Measurements from ENCODE around the gene OSTF1.
A peak's percentile ranks its signal among the peaks of the same experiment; 100 is the strongest.

Gene OSTF1

DNA sequence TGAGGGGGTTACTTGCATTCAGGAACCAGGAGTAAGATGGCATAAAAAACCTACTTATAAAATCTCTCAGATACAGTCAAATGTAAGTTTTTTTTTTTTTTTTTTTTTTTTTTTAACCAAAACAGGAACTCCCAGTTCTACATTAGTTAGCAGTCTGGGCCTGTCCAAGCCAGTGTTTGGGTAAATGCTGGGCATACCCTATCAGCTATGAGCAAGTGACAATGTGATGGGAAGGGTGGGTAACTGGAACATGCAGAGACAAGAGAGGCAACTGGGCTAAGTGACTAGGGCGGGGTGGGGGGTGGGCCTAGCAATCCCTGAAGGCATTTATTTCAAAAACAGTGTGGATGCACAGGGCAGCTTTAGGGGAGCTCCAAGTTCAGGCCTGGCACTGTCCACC is 2.7 kb upstream of the OSTF1 start:
- DNase-seq, result no peak

DNA sequence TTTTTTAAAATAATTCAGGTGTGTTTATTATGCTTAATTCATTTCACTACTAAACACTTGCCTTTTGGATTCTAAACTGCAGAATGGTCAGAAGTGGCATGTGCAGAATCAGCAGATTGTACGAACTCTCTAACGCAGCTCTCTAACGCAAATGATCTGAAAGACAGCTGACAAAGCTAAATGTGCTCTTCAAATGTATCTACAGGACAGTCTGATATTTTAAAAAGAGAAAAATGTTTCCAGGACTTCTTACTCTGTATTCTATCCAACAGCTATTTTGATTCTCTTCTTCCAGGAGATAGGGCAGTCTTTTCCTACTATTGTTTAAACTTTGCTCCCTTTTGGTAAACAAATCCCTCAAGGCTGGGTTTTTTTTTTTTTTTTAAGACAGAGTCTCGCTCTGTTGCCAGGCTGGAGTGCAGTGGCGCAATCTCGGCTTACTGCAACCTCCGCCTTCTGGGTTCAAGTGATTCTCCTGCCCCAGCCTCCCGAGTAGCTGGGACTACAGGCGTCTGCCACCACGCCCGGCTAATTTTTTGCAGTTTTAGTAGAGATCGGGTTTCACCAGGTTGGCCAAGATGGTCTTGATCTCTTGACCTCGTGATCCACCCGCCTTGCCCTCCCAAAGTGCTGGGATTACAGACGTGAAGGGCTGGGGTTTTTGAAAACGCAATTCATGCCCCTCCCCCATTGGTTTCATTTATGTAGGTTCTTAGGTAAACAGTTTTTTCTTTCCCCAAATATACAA is 1.6 kb upstream of the OSTF1 start:
- DNase-seq, result no peak

DNA sequence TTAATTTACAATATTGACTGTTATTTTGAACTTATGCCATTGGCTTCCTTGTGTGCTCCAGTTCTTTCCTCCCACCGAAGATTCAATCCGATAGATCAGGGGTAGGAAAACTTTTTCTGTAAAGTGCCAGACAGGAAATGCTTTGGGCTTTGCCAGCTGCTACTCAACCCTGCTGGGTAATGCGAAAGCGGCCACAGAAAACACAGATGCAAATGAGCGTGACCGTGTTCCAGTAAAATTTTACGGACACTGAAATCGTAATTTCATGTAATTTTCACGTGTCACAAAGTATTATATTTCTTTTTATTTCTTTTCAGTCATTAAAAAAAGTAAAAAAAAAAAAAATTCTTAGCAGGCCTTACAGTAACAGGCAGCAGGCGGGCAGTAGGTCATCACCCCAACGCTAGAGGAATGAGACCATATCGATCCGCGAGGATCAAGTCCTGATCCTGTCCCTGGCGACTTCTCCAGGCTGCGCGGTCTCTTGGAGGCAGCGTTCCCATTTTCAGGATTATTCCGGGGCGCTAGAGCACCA is 958 bp upstream of the OSTF1 start:
- DNase-seq, result peak in 2 of 3 experiments; percentile 43 to 72

DNA sequence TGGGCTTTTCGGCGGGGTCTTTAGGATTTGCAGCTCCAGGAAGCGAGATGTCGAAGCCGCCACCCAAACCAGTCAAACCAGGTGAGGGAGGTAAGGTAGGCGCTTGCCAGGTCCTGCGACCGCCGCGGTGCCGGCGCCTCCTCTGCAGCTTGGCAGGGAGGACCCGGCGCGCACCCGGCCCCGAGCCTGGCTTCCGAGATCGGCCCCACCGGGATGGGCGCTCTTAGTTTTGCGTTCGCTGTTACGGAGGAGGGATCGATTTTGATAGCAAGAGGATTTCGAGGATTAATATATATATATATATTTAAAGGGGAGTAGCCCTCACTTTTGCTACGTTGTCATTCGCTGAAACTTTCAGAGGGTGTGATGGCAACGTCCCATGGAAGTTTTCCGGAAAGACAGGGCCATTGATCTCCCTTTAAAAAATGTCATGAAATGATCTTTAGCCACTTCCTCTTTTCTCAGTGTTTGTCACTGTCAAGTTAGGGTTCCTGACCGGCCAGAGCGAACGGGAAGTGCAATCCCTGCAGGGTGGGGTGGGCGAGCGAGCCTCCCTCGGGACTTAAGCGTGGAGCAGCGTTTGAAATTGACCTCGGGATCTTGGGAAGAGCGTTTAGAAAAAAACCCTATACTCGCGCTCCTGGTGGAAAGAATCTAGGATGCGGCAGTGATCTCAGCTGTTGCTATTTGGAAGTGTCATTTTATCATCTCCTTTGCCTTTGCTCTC is 495 bp downstream of the OSTF1 start:
- peak; percentile 57 to 67 (median 60) for DNase-seq

DNA sequence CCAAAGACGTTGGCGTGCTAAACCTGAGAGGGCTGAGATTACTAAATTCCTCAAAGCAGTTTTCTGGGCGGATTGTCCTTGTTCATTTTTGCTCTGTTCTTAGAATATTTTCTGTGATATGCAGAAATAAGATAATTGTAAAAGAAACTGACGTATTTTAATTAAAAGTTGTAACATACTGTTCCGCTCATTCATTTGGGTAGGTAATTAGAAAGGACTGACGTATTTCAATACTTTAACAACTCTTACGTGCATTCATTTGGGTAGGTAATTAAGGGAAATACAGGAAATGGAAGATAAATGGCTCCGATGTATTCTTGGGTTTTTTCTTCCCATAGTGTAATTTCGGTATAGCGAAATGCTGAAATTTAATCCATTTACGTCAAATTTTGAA is 1.1 kb downstream of the OSTF1 start:
- no peak for DNase-seq

DNA sequence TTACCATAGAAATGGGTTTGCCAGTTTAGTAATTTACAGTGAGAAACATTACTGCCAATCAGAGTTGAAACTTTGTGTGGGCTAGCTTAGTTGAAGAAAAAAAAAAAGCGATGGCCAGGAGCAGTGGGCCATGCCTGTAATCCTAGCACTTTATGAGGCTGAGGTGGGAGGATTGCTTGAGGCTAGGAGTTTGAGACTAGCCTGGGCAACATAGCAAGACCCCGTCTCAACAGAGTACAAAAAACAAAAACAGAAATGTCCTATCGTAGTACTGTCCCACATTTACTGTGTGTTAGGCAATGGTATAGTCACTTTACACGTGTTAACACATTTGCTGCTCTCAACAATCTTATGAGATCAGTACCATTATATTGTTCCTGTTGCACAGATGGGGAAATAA is 2.3 kb downstream of the OSTF1 start:
- DNase-seq, result no peak

DNA sequence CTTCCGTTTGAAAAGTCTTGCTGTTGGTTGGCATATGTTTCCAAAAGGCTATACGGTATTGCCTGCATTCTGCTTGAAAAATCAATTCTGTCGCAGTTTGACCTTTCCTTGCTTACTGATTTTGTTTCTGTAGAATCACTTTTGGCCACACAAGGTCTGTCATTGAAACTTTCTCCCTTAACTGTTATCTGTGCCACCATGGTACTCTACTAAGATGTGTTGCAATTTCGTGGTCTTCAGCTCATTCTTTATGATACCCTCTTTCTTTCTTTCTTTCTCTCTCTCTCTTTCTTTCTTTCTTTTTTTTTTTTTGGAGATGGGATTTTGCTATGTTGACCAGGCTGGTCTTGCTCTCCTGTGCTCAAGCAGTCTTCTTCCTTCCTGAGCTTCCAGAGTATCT is 4.5 kb downstream of the OSTF1 start:
- DNase-seq, result no peak

DNA sequence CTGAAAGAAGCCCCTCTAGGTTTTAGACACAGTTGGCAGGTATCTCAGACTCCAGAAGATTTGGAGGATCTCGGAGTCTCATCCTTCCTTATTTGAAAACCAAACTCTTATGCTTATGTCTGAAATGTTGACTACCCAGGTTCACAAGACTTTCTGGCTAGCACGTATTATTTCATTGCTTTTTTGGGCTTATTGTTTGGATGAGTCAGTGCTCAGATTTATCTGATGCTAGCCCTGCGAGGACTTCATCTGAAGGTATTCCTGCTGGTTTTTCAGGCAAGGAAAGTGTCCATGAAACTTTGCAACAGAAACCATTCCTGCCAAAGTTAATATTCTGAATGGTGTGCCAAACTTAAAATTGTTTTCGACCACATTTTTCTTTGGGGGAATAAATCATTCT is 8.5 kb downstream of the OSTF1 start:
- DNase-seq, result no peak

DNA sequence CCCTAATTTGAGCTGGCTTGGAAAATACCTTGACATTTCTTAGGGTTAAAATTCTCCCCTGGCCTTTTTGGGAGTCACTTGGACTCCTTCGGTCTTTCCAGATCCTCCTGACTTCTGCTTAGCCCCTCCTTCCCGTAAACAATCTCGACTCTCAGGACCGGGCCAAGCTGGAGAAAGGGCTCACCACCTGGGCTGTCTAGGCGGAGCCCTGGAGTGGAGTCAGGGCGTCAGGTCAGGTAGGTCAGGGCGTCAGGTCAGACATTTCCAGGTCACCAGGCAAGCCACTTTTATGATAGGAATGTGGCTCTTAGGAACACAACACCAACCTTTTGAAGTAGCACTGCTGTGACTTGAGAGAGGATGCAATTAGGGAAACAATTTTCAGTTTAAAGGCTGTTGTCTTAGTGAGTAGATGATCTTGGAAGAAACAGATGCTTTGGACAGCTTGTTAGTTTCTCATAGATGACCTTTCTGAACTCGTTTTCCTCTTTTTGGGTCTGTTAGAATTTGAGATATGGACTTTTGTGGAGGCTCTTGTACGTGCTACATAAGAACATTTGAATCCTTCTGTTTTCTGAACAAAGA is 12.8 kb downstream of the OSTF1 start:
- no peak for DNase-seq

DNA sequence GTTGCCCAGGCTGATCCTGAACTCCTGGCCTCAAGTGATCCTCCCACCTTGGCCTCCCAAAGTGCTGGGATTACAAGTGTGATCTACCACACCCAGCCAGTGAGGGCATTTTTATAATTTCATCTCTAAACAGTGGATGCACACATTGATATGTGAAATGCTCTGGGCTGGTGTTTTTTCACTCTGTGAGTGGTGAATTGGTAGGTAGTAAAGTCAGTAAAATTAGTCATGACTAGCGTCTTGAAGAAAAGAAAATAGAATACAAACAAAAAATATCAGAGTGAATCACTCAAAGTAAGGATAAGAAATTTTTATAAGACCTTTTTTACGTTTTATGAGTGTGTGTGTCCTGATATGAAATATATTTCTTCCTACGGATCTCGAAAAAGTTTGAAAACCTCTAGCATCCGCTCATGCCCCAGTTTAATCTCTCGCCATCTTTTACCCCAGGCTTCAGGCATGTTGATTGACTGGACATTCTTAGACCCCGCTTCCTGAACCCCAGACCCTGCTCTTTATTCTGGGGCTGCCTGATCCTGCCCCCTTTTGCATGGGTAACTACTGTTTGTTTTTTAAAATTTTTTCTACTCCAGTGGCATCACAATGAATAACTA is 14.0 kb downstream of the OSTF1 start:
- DNase-seq, result no peak

DNA sequence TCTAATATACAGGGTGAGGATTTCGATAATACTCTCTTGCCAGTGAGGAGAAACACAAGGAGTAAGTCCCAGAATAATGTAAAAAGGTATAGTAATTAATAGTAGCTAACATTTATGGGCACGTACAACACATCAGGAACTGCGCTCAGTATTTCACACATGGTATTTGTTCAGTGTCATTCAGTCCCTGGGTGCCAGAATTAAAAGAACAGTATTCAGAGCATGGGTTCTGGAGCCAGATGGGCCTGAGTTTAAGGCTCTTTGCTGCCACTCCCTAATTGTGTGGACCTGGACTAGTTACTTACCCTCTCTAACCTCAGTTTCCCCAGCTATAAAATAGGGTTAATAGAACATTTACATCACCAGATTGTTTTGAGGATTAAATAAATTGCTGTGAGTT is 16.3 kb downstream of the OSTF1 start:
- no peak for DNase-seq

DNA sequence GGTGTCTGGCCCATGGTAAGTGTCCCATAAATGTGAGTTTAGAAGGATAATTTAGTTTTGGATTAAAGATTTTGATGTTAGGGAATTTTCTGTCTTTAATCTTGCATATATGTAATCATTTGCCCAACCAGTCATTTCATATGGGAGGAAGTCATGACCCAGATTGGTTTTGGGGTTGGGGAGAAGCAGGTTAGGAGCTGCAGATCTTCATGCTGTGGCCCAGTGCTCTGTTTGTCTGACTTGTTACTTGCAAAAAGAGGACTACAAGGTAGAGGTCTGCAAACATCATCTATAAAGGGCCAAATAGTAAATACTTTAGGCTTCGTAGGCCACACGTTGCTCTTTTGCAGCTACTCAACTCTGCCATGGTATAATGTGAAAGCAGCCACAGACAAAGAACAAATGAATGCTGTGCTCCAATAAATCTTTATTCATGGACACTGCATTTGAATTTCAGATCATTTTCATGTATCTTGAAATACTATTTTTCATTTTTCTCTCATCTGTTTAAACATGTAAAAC is 16.8 kb downstream of the OSTF1 start:
- DNase-seq, result no peak

DNA sequence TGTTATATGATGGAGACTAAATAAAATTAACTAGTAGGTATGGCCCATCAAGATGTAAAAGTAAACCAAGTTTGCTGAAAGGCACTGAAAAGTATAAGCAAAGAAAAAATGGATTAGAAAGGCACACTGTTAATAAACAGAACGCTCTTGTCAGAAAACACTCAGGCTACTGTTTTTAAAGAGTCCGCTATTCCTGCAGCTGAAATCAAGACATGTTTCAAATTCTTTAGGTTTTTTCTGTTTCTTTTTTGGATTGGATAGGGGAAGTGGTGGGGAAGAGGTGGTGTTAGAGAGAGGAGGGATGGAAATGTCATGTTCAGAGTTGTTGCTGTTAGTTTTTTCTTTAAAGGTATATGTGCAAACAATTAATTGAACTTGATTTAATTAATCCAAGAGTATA is 17.5 kb downstream of the OSTF1 start:
- DNase-seq, result no peak

DNA sequence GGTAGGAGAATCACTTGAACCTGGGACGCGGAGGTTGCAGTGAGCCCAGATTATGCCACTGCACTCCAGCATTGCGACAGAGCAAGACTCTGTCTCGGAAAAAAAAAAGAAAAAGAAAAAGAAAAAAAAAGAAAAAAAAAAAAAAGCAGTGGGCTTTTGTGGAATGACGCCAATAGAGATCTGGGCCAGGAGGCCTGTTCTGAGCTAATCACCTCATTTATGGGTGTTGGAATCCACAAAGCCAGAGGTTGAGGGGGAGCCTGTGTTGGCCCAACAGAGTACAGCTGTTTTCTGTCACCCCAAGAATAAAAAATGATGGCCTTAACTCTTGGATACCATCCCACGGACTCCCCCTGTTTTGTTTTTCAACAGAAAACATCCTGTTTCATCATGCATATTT is 18.5 kb downstream of the OSTF1 start:
- DNase-seq, result no peak

DNA sequence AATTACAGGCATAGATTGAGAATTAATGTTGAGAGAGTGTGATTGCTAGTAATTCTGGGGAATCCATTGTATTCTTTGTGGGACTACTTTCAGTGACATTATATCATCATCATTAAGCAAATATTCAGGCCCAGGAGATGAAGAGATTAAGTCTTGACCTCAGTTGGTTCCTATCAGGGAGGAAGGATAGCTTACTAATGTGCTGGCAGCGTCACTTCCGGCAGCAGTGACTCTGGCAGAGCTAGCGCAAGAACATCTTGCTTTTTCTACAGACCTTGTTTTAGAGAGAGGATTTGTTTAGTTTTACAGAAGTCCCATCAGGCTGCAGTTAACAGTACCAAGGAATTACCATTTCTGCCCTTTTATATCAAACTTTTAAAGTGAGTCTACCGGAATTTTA is 20.3 kb downstream of the OSTF1 start:
- DNase-seq, result no peak

DNA sequence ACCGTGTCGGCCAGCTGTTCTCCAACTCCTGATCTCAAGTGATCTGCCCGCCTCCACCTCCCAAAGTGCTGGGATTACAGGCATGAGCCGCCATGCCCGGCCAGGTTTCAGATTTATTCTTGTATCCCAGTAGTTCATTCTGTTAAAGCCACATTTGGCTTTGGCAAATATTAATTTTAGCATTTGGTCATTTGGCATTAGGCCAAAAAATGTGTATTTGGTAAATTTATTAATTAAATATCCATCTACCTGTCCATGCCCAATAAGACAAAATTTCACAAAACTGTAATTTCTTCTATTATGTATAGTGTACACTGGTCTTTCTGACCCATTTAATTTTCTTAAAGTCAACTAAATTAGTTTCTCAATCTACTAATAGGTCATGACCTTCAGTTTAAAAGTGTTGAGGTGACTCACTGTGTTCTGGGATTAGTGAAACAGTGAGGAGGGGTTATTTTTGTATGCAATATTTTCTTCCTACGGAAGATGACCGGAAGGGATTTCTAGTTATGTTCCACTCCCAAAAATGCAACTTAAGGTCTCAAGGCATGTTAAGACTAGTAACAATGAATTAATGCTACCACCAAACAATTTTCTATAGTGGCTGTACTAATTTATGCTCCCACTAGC is 21.0 kb downstream of the OSTF1 start:
- DNase-seq, result no peak

DNA sequence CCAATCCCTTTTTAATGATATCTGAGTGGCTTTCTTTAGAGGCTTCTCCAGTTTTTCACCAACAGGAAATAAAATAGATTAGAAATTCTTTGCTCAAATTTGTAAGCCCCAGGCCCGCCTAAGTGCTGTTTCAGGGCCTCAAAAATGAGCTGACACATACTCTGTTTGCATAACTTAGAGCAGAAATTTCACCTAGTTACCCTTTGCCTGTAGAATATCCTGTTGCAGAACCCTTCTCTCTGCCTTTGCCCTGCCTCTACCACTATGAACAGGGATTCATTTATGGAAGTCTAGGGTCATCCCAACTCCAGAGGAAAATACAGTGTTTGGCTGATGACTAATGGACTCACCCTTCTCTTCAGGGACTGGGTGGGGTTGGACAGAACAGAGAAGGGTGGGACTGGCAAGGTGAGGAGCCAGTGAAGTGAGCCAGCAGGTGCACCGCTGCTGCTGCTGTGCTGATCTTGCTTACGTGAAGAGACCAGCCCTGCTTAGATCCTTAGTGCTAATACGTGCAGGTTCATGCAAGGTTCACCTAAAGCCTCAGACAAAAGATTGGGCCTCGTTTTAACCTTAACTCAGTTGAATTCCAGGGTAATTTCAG is 22.8 kb downstream of the OSTF1 start:
- peak in 1 of 3 experiments; percentile 18 for DNase-seq

DNA sequence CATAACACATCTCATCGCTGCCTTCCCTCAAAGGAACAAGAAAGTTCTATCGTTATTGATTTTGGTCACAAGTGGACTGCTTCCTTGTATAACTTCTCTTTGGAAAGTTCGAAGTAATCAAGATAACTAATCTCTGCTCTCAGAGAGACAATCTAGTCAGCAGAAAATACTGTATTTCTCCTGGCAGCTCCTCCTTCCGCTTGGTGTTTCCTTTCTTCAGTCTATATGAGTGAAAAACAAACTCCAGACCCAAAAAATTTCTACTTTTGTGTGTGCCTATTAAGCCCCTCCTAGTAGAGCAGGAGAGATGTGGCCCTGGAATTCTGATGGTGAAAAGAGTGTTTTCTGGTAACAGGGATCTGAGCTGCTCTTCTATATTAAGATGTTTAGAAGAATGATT is 24.5 kb downstream of the OSTF1 start:
- no peak for DNase-seq

DNA sequence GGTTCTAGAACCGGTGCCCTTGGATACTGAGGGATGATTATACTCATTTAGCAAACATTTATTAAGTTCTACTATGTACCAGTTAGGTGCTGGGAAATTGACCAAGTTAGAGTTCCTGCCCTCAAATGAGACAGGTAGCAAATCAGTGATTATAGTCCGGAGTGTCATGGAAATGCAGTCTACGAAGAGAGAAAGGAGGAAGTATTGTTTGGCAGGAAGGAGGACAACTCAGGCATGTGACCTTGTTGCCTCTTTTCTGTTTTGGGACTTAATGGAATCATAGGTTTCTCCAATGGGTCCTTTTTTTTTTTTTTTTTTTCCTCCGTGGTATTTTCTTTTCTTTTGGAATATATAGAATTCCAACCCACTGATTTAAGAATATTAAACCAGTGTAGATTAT is 28.0 kb downstream of the OSTF1 start:
- no peak for DNase-seq

DNA sequence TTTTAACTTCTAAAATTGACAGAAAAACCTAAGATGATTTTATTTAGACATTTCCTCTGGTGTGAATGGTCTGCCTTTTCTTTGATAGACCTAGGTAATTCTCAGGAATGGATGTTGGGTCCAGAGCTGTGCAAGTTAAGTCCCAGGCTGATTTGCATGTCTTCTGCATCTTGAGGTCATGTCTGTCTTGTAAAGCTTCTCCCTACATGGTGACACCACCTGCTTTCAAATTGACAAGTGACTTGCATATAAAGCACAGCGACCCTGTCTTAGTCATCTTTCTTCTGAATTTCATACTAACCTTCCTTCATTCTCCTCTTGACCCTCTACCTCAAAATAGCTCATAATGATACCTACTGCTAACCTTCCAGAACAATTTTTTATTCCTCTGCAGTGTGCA is 29.2 kb downstream of the OSTF1 start:
- no peak for DNase-seq

DNA sequence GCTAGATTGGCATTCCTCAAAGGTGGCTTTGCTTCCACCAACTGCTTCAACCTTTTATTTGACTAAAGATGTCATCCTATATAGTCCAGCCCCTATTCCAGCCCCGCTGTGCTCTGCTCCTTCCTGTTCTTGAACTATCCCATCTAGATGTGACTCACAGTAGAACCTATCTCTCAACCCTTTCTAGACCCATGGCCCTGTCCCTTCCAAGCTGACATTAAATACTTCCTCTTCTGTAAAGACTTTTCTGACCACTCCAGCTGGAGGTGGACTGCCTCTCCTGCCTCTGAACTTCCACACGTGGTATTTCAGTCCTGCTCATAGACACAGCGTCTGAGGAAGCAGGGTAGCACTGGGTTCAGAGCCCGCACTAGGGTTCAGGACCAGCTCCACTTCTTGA is 32.4 kb downstream of the OSTF1 start:
- DNase-seq, result no peak

DNA sequence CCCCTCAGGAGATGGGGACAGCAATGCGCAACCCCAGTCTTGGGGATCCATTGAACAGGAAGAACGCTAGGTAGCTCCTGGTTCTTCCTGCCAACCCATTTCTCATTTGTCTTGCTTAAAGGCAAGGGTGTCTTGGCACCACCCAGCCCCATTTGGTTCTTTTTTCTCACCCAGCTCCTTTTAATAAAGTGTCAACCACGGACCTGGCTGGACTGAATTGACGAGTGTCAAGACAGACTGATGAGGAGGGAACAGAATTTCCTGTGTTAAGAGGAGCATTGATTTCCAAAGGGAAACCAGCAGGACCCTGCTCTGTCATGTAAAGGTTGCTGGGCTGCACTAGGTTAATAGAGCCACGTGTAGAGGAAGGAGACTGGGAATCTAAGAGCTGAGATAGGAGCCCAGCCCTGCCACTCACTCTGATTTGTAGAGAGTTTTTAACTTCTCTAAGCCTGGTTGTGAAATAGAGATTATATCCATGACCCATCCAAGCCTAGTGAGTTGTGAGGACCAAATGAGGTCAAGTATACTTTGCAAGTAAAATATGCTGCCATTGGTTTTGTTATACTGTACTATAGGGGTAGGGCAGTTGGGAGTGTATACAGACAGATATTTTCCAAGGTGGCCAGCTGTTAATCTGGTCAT is 33.7 kb downstream of the OSTF1 start:
- no peak for DNase-seq

Measured in NCI-H1417 (cell line).